ENCODE measurements around the gene ZFPL1.
A peak's percentile ranks its signal among the peaks of the same experiment; 100 is the strongest.

ZFPL1 gene

DNA sequence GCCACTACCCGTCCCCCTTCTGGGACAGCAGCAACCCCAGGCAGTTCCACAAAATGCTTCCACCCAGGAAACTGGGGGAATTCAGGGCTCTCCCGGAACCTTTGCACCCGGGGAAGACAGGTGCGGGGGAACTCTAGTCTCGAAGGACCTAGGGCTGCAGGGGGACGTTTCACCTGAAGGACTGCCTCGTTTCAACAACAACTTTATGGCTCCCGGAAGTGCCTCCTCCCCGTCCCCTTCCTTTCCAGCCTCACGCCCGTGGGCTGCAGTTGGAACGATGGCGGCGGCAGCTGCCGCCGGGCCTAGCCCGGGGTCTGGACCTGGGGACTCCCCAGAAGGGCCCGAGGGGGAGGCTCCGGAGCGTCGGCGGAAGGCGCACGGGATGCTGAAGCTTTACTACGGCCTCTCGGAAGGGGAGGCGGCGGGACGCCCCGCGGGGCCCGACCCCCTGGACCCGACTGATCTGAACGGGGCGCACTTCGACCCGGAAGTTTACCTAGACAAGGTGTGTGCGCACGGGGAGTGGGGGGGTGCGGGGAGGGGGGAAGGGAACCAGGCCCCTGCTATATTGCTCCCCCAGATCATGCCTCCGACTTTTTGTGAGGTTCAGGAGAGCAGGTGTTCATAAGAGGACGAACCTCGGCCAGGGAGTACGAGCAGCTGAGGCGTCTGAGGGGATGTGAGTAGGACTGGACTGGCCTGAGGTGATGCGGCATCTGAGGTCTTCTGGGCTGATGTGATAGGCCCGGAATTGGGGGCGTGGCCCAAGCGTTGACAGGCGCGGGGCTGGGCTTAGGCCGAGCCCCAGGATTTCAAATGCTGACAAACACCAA is 12.2 kb downstream of the ZFPL1 start, which contains the start of gene VPS51:
TSS of gene VPS51 (plus strand) at position 241 of the 833 bp plus-strand sequence. CDS start at position 278, 37 bp downstream.
- peak; percentile 74 for DNase-seq

DNA sequence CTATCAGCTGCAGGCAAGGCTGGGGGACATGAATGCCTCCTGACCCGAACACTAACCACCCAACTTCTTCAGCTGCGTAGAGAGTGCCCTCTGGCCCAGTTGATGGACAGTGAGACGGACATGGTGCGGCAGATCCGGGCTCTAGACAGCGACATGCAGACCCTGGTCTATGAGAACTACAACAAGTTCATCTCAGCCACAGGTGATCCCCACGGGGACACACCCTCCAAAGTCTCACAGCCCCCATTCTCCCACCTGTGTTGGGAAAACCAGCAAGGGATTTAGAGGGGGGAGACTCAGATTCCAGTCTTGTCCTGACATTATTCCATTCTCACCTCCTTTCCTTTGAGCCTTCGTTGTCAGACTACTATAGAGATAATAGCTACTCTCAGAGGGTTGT is 12.9 kb downstream of the ZFPL1 start:
- no peak for DNase-seq

DNA sequence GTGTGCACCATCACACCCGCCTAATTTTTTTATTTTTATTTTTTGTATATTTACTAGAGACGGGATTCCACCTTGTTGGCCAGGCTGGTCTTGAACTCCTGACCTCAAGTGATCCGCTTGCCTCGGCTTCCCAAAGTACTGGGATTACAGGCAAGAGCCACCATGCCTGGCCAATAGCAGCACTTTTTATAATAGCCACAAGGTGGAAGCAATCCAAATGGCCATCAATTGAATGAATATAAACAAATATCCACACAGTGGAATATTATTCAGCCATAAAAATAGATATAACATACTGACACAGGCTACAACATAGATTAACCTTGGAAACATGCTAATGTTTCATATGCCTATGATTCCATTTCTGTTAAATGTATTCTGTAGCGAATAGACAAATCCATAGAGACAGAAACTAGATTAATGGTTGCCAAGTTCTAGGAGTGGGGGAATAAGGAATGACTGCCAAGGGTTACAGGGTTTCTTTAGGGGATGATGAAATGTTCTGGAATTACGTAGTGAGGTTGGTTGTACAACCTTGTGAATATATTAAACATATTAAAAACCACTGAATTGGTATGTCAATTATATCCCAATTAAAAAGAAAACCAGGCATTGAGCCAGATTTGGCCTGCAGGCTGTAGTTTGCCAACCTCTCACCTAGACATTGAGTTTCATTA is 16.8 kb downstream of the ZFPL1 start:
- DNase-seq: no peak

DNA sequence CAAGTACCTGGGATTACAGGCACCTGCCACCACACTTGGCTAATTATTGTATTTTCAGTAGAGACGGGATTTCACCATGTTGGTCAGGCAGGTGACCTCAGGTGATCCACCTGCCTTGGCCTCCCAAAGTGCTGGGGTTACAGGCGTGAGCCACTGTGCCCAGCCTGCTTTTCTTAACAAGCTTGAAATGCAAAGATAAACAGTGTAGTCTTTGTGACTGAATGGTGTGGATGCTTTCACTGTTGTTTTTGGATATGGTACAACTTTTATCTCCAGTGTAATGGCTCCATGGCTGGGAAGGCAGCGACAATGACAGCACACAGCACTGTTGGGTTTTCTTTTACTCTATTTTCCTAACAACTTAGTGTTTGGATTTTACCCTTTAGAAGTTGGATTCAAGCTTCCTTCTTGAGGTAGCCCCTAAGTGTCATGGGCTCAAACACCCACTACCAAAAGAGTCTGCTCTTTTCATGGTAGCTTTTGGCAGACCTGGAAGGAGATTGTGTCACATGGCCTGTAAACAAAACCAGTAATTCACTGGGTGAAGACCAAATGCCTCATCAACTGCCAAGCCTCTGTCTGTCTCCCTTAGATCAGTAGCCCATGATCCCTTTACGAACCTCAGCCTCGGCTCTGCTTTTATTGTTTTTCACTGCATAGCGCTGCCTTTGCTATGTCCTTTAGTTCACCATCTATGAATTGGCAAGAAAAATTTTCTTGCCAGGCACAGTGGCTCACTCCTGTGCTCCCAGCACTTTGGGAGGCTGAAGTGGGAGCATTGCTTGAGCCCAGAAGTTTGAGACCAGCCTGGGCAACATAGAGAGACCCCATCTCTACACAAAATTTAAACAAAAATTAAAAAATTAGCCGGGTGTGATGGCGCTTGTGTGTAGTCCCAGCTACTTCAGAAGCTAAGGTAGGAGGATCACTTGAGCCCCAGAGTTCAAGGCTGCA is 18.4 kb downstream of the ZFPL1 start:
- DNase-seq: no peak

DNA sequence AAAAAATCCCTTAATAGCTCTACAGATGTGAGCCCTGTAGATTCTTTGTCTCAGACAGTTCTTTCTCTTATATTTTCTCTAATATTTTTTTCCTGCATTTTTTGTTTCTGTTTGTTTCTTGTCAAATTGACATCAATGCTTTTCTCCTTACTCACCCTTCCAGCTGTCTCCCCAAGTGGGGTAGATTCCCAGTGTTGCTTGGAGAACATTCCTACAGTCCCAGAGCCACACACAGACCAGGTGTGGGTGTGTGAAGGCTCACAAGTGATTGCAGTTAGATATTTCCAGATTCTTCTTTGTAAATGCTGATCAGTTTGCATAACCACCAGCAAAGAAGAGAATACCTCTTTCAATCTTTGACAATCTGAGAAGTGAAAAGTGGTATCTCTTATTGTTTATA is 19.5 kb downstream of the ZFPL1 start:
- DNase-seq: no peak

DNA sequence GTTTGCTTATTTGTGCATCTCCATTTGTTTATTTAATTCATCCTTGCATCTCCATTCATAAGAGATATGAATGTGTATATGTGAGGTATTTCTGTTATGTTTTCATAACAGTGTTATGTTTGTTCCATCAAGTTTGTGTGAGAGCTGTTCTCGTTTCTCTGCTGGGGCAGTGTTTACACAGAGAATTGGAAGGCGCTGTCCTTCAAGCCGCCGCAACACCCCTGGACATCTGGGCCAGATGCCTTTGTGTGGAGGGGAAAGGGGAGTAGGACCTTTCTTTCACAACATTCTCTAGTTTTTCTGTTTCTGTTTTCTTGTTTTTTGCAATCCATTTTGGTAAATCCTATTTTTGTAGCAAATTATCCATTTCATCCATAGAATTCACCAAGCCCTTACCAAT is 20.6 kb downstream of the ZFPL1 start:
- no peak for DNase-seq

DNA sequence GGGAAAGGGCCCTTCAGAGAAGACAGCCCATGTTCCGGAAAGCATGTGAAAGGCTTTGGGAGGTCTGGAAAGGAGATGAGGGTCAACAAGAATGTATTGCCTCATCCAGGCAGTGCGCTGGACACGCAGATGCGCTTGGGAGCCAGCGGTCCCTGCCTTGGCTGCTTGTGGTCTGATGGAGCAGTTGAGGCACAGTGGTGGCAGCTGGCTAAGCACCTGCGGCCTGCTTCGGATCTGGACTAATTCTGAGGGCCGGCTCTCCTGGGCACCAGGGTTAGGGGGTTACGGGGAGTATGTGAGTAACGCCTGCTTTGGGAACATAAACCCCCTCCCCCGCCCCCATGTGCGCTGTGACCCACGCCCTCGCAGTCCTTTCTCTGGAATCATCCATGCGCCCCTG is 23.1 kb downstream of the ZFPL1 start:
- DNase-seq: no peak

DNA sequence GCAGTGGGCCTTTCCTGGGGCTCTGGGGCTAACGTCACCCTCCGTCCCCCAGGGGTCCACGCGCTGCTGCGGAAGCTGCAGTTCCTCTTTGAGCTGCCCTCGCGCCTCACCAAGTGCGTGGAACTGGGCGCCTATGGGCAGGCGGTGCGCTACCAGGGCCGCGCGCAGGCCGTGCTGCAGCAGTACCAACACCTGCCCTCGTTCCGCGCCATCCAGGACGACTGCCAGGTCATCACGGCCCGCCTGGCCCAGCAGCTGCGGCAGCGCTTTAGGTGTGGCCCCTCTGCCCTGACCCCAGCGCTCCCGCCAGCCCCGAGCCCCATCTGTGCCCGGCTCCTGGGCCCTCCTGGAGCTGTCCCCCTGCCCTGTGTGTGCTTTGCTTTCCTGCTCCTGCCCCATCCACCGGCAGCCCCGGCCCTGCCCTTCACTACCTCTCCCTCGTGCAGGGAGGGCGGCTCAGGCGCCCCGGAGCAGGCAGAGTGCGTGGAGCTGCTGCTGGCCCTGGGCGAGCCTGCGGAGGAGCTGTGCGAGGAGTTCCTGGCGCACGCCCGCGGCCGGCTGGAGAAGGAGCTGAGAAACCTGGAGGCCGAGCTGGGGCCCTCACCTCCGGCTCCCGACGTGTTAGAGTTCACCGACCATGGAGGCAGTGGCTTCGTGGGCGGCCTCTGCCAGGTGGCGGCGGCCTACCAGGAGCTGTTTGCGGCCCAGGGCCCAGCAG is 23.9 kb downstream of the ZFPL1 start:
- no peak for DNase-seq

DNA sequence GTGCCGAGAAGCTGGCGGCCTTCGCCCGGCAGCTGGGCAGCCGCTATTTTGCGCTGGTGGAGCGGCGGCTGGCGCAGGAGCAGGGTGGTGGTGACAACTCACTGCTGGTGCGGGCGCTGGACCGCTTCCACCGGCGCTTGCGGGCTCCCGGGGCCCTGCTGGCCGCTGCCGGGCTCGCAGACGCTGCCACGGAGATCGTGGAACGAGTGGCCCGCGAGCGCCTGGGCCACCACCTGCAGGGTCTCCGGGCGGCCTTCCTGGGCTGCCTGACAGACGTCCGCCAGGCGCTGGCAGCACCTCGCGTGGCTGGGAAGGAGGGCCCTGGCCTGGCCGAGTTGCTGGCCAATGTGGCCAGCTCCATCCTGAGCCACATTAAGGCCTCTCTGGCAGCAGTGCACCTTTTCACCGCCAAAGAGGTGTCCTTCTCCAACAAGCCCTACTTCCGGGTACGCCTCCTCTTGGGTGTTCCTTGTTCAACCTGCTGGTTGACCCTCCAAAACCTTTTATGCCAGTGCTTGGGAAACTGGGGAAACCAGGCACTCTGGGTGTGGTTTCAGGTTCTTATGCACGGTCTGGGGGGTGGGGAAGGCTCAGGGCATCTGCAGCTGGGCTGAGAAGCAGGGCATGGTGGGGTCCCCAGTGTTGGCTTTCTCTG is 24.6 kb downstream of the ZFPL1 start:
- no peak for DNase-seq

DNA sequence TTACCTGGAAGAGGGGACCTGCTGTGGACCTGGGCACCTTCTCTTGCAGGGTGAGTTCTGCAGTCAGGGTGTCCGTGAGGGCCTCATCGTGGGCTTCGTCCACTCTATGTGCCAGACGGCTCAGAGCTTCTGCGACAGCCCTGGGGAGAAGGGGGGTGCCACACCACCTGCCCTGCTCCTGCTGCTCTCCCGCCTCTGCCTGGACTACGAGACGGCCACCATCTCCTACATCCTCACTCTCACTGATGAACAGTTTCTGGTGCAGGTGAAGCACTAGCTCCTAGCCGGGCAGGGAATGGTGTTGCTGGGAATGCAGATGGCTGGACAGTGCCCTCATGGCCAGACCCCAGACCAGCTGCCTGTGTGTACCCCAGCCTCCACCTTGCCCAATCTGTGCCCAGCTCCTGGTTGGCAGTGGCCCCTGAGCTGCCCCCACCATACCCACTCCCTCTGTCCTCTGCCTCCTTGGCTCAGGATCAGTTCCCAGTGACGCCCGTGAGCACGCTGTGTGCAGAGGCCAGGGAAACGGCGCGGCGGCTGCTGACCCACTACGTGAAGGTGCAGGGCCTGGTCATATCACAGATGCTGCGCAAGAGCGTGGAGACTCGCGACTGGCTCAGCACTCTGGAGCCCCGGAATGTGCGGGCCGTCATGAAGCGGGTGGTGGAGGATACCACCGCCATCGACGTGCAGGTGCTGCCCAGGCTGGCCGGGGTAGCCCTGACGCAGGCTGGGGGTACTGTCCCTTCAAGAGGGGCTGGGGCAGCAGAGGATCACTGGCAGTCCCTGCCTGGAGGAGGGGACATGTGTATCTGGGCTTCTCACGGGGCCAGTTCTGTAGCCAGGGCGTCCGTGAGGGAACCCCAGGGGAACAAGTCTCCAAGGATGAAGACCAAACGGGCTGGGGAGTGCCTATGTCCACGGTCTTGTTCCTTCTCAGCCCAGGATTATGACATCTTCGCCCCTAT is 25.5 kb downstream of the ZFPL1 start:
- no peak for DNase-seq

DNA sequence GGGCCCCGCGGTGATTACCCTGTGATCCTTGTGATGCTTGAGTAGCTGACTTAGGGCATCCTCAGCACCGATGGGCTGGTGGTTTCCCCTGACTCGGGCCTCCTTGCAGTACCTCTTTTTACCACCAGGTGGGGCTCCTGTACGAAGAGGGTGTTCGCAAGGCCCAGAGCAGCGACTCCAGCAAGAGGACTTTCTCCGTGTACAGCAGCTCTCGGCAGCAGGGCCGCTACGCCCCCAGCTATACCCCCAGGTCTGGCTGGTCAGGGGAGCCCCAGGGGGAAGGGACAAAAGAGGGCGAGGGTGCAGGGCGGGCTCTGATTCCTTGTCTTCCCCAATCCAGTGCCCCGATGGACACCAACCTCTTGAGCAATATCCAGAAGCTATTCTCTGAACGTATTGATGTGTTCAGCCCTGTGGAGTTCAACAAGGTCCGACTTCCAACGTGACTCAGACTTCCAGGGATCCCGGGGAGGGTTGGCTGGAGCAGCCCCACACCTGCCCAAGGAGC is 26.4 kb downstream of the ZFPL1 start:
- DNase-seq: peak; percentile 97

DNA sequence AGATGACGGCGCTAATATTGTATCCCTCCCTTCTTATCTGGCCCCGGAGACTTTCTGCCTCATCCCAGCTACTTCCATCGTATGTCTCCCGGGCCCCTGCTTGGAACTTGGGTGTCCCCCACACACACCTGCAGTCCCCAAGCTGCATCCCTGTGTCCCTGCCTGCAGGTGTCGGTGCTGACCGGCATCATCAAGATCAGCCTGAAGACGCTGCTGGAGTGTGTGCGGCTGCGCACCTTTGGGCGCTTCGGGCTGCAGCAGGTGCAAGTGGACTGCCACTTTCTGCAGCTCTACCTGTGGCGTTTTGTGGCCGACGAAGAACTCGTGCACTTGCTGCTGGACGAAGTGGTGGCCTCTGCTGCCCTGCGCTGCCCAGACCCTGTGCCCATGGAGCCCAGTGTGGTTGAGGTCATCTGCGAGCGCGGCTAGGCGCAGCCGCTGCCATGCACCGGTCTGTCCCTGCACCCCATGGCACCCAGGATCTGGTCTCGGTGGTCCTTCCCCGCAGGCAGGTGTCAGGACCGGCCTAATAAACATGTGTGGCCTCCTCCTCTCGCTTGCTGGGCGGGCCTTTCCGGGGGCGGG is 27.2 kb downstream of the ZFPL1 start:
- no peak for DNase-seq

DNA sequence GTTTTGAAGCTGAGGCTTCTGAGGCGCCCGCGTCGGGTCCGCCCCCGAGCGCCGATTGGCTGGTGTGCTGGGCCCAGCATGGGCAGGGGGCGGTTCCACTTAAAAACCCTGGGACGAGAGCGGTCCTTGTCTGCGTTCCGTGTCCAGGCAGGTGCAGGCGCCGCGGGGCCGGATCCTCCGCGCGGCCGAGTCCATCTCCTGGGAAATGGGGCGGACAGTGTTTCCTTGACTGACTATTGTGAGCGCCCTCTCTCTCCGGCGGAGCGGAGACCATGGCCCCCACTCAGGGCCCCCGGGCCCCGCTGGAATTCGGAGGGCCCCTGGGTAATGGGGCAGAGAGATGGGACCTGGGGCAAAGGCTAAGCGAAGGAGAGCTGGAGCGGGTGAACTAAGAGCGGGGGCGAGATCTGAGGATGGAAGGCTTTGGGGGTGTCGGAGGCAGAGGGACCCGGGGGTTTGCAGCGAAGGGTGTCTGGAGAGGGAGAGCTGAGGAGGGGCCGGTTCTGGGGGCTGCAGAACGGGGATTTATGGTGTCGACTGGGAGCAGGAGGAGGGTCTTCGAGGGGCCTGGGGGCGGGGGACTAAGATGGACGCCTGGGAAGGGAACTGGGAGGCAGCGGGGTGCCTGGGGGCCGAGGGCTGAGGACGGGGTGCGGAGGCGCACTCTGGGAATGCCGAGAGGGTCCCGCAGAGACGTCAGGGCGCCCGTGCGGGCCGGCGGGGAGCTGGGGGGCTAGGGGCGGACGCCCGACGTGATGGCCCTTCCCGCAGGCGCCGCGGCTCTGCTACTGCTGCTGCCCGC is 27.9 kb downstream of the ZFPL1 start, which contains the start of gene TM7SF2:
TSS of gene TM7SF2 (plus strand) at position 129 of the 802 bp plus-strand sequence. CDS start at position 273, 144 bp downstream.
- DNase-seq: peak; percentile 93

DNA sequence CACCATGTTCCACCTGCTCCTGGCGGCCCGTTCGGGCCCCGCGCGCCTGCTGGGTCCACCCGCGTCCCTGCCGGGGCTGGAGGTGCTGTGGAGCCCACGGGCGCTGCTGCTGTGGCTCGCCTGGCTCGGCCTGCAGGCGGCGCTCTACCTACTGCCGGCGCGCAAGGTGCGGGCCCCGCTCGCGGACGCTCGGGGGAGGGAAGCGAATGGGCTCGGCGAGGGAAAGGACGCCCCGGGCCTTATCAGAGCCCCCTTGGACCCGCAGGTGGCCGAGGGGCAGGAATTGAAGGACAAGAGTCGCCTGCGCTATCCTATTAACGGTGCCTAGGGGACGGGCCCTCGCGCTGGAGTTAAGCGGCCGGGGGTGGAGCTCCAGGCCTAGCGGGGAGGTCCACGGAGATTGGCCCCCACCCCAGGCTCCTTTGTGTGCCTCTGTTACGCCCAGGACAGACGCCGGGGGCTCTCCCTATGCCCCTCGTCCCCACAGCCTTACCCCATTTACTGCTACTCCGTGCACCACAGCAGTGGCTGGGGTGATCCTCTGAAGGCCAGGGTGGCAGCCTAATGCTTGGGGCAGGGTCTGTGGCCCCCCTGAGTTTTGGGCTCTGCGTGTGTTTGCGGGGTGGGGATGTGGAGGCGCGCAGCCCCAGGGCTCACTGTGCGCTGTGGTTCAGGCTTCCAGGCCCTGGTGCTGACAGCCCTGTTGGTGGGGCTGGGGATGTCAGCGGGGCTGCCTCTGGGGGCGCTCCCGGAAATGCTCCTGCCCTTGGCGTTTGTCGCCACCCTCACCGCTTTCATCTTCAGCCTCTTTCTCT is 28.7 kb downstream of the ZFPL1 start:
- DNase-seq: peak; percentile 74

DNA sequence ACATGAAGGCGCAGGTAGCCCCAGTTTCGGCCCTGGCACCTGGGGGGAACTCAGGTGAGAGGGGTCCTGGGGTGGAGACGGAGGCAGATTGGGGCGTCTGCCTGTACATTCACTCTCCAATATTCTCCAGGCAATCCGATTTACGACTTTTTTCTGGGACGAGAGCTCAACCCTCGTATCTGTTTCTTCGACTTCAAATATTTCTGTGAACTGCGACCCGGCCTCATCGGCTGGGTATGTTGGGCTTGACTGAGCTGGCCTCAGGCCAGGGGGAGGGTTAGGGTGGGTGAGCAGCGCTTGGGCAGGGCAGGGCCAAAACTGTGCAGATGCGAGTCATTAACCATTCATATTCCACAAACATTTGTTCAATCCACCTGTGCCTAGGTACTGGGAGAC is 29.3 kb downstream of the ZFPL1 start:
- DNase-seq: no peak

DNA sequence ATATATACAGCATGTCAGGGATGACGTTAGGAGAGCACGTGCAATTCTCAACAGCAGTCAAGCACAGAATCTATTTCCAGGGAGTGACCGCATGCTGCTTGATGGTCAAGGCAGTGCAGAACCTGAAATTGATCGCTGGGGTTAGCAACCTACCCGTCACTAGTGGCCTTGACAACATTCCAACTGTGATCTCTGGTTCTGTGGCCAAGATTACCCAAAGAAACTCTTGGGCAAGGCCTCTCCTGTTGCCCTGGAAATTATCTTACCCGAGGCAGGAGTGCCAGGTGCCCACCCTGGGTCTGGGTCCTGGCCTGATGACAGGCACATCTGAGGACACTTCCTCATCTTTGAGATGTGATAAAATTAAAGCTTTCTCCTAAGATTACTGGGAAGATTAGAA is 29.8 kb downstream of the ZFPL1 start:
- no peak for DNase-seq

DNA sequence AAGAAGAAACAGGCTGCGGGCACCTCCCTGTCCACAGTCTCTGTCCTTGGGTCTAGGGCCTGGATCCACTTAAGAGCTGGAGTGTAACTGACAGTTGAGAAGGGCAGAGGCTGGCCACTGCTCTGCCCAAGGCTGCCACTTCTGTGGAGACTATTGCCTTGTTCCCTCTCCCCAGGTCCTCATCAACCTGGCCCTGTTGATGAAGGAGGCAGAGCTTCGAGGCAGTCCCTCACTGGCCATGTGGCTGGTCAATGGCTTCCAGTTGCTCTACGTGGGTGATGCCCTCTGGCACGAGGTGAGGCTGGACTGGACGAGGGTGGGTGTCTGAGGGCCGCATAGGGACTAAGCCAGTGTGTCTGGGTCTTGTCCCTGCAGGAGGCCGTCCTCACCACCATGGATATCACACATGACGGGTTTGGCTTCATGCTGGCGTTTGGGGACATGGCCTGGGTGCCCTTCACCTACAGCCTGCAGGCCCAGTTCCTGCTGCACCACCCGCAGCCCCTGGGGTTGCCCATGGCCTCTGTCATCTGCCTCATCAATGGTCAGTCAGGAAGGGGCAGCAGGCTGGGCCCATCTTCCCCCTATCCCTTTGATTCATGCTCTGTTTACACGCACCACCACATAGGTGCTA is 30.6 kb downstream of the ZFPL1 start:
- DNase-seq: no peak

All from stimulated activated CD4-positive, alpha-beta T cell treated with anti-CD3 and anti-CD28 coated beads, Interleukin-12 subunit alpha, Interleukin-12 subunit beta, amount 100 ng/mL, for 4 hours (primary cell).